ENCODE data around the gene ACVR1. TPM values are rescaled to one million over a fixed set of nuclear protein-coding genes. Genes with fewer than 3 reads are reported as not detected.

ACVR1 gene
- total and polyA plus RNA-seq, 2 donors (not counting 3 experiments of a cell fraction or from before 2014, with no cell fraction given), result 24.8 to 33.6 TPM

DNA sequence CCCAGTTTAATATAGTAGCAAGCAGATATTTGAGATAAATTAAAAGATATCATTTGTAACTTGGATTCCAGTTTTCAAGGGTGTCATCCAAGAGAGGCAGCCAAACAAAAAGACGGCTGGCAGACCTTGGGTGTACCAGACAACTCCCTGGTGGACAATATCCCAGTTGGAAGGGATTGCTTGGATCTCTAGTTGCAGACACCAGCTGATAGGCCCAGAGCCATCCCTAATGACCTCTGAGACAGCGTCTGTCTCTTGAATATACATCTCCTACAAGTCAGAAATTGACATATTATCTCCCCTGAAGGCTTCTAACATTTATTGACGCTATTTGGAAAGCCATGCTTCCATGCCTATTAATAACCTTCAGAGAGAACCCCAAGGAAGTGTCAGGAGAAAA lies 67.7 kb downstream of the ACVR1 start:
- BruUV-seq (replicated peaks), result no TSS peak
- H3K4me2 ChIP-seq (ENCODE audit: insufficient read depth, low read length), result no peak overlapping the region
- no peaks in the 10 kb centered on the region for H3K79me2 ChIP-seq (ENCODE audit: control insufficient read depth, insufficient read depth, low read length)
- H3K4me3 ChIP-seq (replicated peaks in 1 of 3; ENCODE audit: insufficient read depth in 1 of 3, low read depth in 1 of 3, low read length in 3 of 3), result no peak overlapping the region
- H3K4me1 ChIP-seq (ENCODE audit: control insufficient read depth, extremely low read depth, insufficient read depth, low read length), result peaks cover 9% of the 10 kb centered on the region
- DNase-seq (ENCODE audit: low read depth, low spot score) (no peak), FAIRE-seq (no peak)
- H3K36me3 ChIP-seq (ENCODE audit: control insufficient read depth in 2 of 2, extremely low read depth in 1 of 2, insufficient read depth in 2 of 2, low read length in 2 of 2), result no peaks in the 10 kb centered on the region
- no peaks in the 10 kb centered on the region for H4K20me1 ChIP-seq (replicated peaks; ENCODE audit: control insufficient read depth, extremely low read depth, insufficient read depth, low read length)
- dilution Hi-C loops (cut with MboI; ENCODE audit: extremely low pct_ligation_motif_present, low sequenced_read_pairs) (no loop called here), intact Hi-C loops (cut with micrococcal nuclease) (no loop called here)
- ChIA-PET CTCF (no interaction called here), POLR2A (no interaction called here)
- no peak overlapping the region for H3K27ac ChIP-seq (ENCODE audit: insufficient read depth, low read depth, low read length)
- no peaks in the 10 kb centered on the region for H3K27me3 ChIP-seq (ENCODE audit: control insufficient read depth in 2 of 2, insufficient read depth in 2 of 2, low read length in 2 of 2)
- H3K9ac ChIP-seq (replicated peaks; ENCODE audit: extremely low read depth, insufficient read depth, low read length), result no peak overlapping the region
- no peaks in the 10 kb centered on the region for H3K9me3 ChIP-seq (replicated peaks; ENCODE audit: control insufficient read depth, insufficient read depth, low read length)
- no peaks in the 10 kb centered on the region for H3K9me1 ChIP-seq (replicated peaks; ENCODE audit: control insufficient read depth, extremely low read depth, insufficient read depth, low read length)
- TF ChIP-seq MYC (IDR thresholded peaks at IDR 0.05; ENCODE audit: low read depth, low read length) (no peak), POLR2AphosphoS5 (IDR thresholded peaks at IDR 0.05; ENCODE audit: insufficient read depth, low read depth, low read length) (no peak), JUN (IDR thresholded peaks at IDR 0.05; ENCODE audit: borderline replicate concordance, insufficient read depth, insufficient read length, low read depth) (no peak)
- TF ChIP-seq, protein P1, sequence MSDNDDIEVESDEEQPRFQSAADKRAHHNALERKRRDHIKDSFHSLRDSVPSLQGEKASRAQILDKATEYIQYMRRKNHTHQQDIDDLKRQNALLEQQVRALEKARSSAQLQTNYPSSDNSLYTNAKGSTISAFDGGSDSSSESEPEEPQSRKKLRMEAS (IDR thresholded peaks at IDR 0.05; ENCODE audit: insufficient read depth, insufficient read length), result no peak
- H2AFZ ChIP-seq (ENCODE audit: low read depth, low read length), result no peak overlapping the region

DNA sequence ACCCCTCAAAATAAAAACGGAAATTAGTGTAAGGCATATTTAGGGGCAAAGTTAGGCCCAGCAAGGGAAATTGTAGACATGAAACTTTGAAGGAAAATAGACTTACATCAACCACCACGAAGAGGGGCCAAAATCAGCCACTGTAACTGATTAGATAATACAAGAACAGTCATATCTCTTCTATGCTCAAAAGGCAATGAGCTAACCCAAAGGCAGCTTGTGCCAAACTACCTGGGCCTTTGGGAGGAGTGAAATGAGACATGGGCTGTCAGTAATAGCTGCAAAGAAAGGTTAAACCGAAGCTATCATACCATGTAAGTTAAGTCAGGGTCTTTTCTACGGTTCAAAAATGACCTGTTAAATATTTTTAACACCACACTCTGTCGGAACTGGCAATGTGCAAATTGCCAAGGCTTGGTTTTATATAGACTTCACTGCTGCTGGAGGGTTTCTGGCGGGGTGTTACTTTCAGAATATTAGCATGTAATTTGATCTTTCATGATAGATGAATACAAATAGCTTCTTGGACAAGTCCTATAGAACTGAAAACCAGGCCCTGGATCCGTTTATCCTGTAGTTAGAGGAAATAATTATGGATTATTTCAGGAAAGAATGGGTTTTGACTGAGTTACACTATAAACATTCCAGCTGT lies 69.6 kb downstream of the ACVR1 start:
- Histone ChIP-seq H4K20me1 (replicated peaks; ENCODE audit: control insufficient read depth, extremely low read depth, insufficient read depth, low read length) (no peaks in the 10 kb centered on the region), H3K36me3 (ENCODE audit: control insufficient read depth in 2 of 2, extremely low read depth in 1 of 2, insufficient read depth in 2 of 2, low read length in 2 of 2) (no peaks in the 10 kb centered on the region), H3K9me3 (replicated peaks; ENCODE audit: control insufficient read depth, insufficient read depth, low read length) (no peaks in the 10 kb centered on the region), H3K27ac (ENCODE audit: insufficient read depth, low read depth, low read length) (no peak overlapping the region), H3K4me2 (ENCODE audit: insufficient read depth, low read length) (no peak overlapping the region), H3K27me3 (ENCODE audit: control insufficient read depth in 2 of 2, insufficient read depth in 2 of 2, low read length in 2 of 2) (no peaks in the 10 kb centered on the region), H3K4me3 (replicated peaks in 1 of 3; ENCODE audit: insufficient read depth in 1 of 3, low read depth in 1 of 3, low read length in 3 of 3) (no peak overlapping the region), H3K9me1 (replicated peaks; ENCODE audit: control insufficient read depth, extremely low read depth, insufficient read depth, low read length) (no peaks in the 10 kb centered on the region), H2AFZ (ENCODE audit: low read depth, low read length) (no peak overlapping the region), H3K4me1 (ENCODE audit: control insufficient read depth, extremely low read depth, insufficient read depth, low read length) (peaks cover 8% of the 10 kb centered on the region), H3K9ac (replicated peaks; ENCODE audit: extremely low read depth, insufficient read depth, low read length) (no peak overlapping the region), H3K79me2 (ENCODE audit: control insufficient read depth, insufficient read depth, low read length) (no peaks in the 10 kb centered on the region)
- DNase-seq (ENCODE audit: low read depth, low spot score) (no peak), FAIRE-seq (peak; percentile 37)
- TF ChIP-seq POLR2AphosphoS5 (IDR thresholded peaks at IDR 0.05; ENCODE audit: insufficient read depth, low read depth, low read length) (no peak), GATA2 (IDR thresholded peaks at IDR 0.05; ENCODE audit: insufficient read depth, insufficient read length, low read depth, low read length) (no peak), FOS (IDR thresholded peaks at IDR 0.05; ENCODE audit: borderline replicate concordance, insufficient read depth, low read length) (no peak), POLR2A (IDR thresholded peaks at IDR 0.05; ENCODE audit: low read depth, low read length) (no peak), MYC (IDR thresholded peaks at IDR 0.05; ENCODE audit: low read depth, low read length) (no peak), JUN (IDR thresholded peaks at IDR 0.05; ENCODE audit: borderline replicate concordance, insufficient read depth, insufficient read length, low read depth) (no peak), EZH2 (IDR thresholded peaks at IDR 0.05; ENCODE audit: borderline replicate concordance, low read depth, low read length, severe bottlenecking) (no peak)
- TF ChIP-seq, protein P1 (IDR thresholded peaks at IDR 0.05; ENCODE audit: insufficient read depth, insufficient read length), result no peak
- TF ChIP-seq, protein P2, sequence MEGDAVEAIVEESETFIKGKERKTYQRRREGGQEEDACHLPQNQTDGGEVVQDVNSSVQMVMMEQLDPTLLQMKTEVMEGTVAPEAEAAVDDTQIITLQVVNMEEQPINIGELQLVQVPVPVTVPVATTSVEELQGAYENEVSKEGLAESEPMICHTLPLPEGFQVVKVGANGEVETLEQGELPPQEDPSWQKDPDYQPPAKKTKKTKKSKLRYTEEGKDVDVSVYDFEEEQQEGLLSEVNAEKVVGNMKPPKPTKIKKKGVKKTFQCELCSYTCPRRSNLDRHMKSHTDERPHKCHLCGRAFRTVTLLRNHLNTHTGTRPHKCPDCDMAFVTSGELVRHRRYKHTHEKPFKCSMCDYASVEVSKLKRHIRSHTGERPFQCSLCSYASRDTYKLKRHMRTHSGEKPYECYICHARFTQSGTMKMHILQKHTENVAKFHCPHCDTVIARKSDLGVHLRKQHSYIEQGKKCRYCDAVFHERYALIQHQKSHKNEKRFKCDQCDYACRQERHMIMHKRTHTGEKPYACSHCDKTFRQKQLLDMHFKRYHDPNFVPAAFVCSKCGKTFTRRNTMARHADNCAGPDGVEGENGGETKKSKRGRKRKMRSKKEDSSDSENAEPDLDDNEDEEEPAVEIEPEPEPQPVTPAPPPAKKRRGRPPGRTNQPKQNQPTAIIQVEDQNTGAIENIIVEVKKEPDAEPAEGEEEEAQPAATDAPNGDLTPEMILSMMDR (IDR thresholded peaks at IDR 0.05; ENCODE audit: extremely low read depth in 1 of 2, insufficient read depth in 1 of 2, low read depth in 1 of 2, low read length in 2 of 2), result no peak
- ChIA-PET POLR2A (interaction anchor here (0.6 kb wide), 1 partner anchor 18 kb away, joined by 3 read pairs; no protein-coding TSS in a partner anchor), CTCF (interaction anchor here (0.7 to 1.1 kb wide), 2 partner anchors 60 to 95 kb away, joined by 3 read pairs; no protein-coding TSS in a partner anchor)
- no TSS peak for BruUV-seq (replicated peaks)
- dilution Hi-C loops (cut with MboI; ENCODE audit: extremely low pct_ligation_motif_present, low sequenced_read_pairs), result no loop called here
- intact Hi-C loops (cut with micrococcal nuclease), result no loop called here

Measured in endothelial cell of umbilical vein (primary cell).